K562 (cell line): Measurements from ENCODE around the gene ITSN1. TPM values are rescaled to one million over a fixed set of nuclear protein-coding genes. Genes with fewer than 3 reads are reported as not detected.

Source experiments
- CAMTA2 ChIP-seq: fragments of 250-450 bp; sonication (Bioruptor Pico); conservative IDR thresholded peaks from 2 replicates; pipeline ENCODE4 v1.5.1; 2022
- CHD1 ChIP-seq: fragments of 200-600 bp; sonication (generic); IDR thresholded peaks from one replicate; pipeline ENCODE4 v1.6.1; 2012; ENCODE audit warnings: mild to moderate bottlenecking, moderate library complexity, low read length, inconsistent platforms
- CHD2 ChIP-seq: IDR thresholded peaks from 2 replicates; pipeline ENCODE4 v1.6.1; 2011; ENCODE audit warnings: low read depth, low read length
- HMGN3 ChIP-seq: IDR thresholded peaks from 2 replicates; pipeline ENCODE4 v1.6.1; 2011; ENCODE audit warnings: borderline replicate concordance, low read depth, mild to moderate bottlenecking, mixed read lengths, low read length; ENCODE audit not compliant: insufficient read length; ENCODE audit errors: extremely low read depth
- KAT7 ChIP-seq: sonication (generic); formaldehyde crosslinking; IDR thresholded peaks from 2 replicates; pipeline ENCODE4 v1.8.0; 2022; ENCODE audit warnings: missing genetic modification reagents, mild to moderate bottlenecking, borderline replicate concordance
- MITF ChIP-seq: IDR thresholded peaks from 2 replicates; pipeline ENCODE4 v1.6.1; 2014; ENCODE audit warnings: antibody characterized with exemption
- NCOA2 ChIP-seq, 2 experiments: fragments of 450-650 bp; IDR thresholded peaks; 2 replicates each; pipeline ENCODE4 v1.6.1; 2018; ENCODE audit warnings: mild to moderate bottlenecking in 2 of 2, moderate library complexity in 1 of 2; ENCODE audit not compliant: partially characterized antibody in 2 of 2
- NFE2 ChIP-seq: IDR thresholded peaks from 2 replicates; pipeline ENCODE4 v1.6.1; 2014; ENCODE audit warnings: antibody characterized with exemption, low read depth
- NFYB ChIP-seq: IDR thresholded peaks from 2 replicates; pipeline ENCODE4 v1.6.1; 2011; ENCODE audit warnings: mild to moderate bottlenecking, moderate library complexity; ENCODE audit not compliant: insufficient read length; ENCODE audit errors: extremely low read depth
- OTX1 ChIP-seq: fragments of 450-650 bp; formaldehyde crosslinking; IDR thresholded peaks from 2 replicates; pipeline ENCODE4 v1.4.0; 2022; ENCODE audit warnings: mild to moderate bottlenecking
- RBBP5 ChIP-seq: fragments of 200-600 bp; sonication (generic); IDR thresholded peaks from 2 replicates; pipeline ENCODE4 v1.6.1; 2012; ENCODE audit warnings: borderline replicate concordance, mild to moderate bottlenecking, low read length, control low read depth, inconsistent platforms; ENCODE audit not compliant: insufficient read depth, poor library complexity, severe bottlenecking
- SPI1 ChIP-seq: IDR thresholded peaks from 2 replicates; pipeline ENCODE4 v1.6.1; 2011; ENCODE audit warnings: low read depth, low read length, control low read depth, borderline replicate concordance
- TCF15 ChIP-seq: fragments of 250-450 bp; sonication (Bioruptor Pico); IDR thresholded peaks from 2 replicates; pipeline ENCODE4 v1.8.0; 2022; ENCODE audit warnings: moderate library complexity, mild to moderate bottlenecking, inconsistent platforms
- YBX1 ChIP-seq: fragments of 450-650 bp; IDR thresholded peaks from 2 replicates; pipeline ENCODE4 v1.7.1; 2016; ENCODE audit warnings: mild to moderate bottlenecking
- ZBTB1 ChIP-seq: sonication (generic); formaldehyde crosslinking; IDR thresholded peaks from 2 replicates; pipeline ENCODE4 v1.8.1; 2023; ENCODE audit warnings: missing genetic modification reagents, low read depth, mild to moderate bottlenecking, borderline replicate concordance
- ZBTB7A ChIP-seq: IDR thresholded peaks from 2 replicates; pipeline ENCODE4 v1.6.1; 2011; ENCODE audit warnings: low read depth, mild to moderate bottlenecking, low read length, moderate library complexity, borderline replicate concordance; ENCODE audit not compliant: control insufficient read depth
- ZNF354B ChIP-seq: fragments of 250-450 bp; sonication (Bioruptor Pico); IDR thresholded peaks from 2 replicates; pipeline ENCODE4 v1.4.0; 2020
- polyA plus RNA-seq, 8 experiments: library from polyadenylated mRNA; depleted of rRNA in 4 of 8; stranded (reverse) in 5 of 8; unstranded in 3 of 8; fragments of >200 nt; fragmentation: Nextera tagmentation in 2 of 8; fragmentation: Illumina TruSeq in 1 of 8; extraction: Ambion mirVana in 2 of 8; extraction: Trizol in 1 of 8; gene quantifications; 2 replicates each; pipeline versions ENCODE4 v1.2.1 to v1.2.3, GENCODE V29; 2011 to 2014; ENCODE audit warnings: inconsistent platforms in 1 of 8, missing spikeins in 1 of 8
- total RNA-seq, 7 experiments: library from RNA; depleted of rRNA in 6 of 7; stranded (reverse); fragments of >200 nt in 6 of 7; fragmentation: Illumina TruSeq in 2 of 7; extraction: Trizol in 2 of 7; gene quantifications; 2 replicates each; pipeline versions ENCODE4 v1.2.1 to v1.2.3, GENCODE V29; 2011 to 2021; ENCODE audit warnings: low replicate concordance in 1 of 7
- TF ChIP-seq, protein P1 (sequence below): fragments of 450-650 bp; formaldehyde crosslinking; conservative IDR thresholded peaks from 2 replicates; pipeline ENCODE4 v1.4.0; 2022; ENCODE audit warnings: mild to moderate bottlenecking, missing genetic modification characterization
- TF ChIP-seq, protein P2 (sequence below): sonication (generic); formaldehyde crosslinking; IDR thresholded peaks from 2 replicates; pipeline ENCODE4 v1.8.0; 2022; ENCODE audit warnings: missing genetic modification reagents, mild to moderate bottlenecking, moderate library complexity, borderline replicate concordance

The ITSN1 gene
- total and polyA plus RNA-seq, 9 of the 15 experiments (the other 6 are each of a cell fraction or from before 2014, with no cell fraction given): 1.1 to 12.6 (median 4.8) TPM

DNA sequence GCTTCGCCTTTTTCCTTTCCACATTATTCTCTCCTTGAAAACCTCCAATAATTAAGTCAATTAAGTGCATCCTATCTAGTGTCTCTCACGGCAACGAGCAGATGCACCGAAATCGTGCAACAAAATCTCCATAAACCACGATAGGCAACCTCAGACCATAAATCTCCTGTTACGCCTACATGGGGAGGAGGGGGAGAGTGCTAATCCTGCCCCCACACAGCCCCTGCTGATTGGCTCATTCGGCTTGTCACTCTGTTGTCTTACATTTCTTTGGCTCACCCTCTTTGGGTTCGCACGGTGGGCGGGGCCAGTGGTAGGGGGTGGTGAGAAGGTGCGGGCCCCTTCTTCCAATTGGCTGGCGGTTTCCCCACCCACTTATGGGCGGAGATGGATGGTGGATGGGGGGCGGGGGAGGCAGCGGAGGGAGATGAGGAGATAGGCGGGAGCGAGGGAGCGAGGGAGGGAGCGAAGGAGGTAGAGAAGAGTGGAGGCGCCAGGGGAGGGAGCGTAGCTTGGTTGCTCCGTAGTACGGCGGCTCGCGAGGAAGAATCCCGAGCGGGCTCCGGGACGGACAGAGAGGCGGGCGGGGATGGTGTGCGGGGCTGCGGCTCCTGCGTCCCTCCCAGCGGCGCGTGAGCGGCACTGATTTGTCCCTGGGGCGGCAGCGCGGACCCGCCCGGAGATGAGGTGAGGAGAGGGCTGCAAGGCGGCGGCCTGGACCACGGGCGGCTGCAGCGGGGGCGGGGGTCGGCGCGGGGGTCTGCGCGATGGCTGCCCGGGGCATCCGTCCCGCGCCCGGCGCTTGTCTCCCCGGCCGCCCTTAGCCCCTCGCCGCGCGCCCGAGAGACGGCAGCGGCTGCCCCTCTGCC is at the start of gene ITSN1 (continued):
- TF ChIP-seq, protein P1, sequence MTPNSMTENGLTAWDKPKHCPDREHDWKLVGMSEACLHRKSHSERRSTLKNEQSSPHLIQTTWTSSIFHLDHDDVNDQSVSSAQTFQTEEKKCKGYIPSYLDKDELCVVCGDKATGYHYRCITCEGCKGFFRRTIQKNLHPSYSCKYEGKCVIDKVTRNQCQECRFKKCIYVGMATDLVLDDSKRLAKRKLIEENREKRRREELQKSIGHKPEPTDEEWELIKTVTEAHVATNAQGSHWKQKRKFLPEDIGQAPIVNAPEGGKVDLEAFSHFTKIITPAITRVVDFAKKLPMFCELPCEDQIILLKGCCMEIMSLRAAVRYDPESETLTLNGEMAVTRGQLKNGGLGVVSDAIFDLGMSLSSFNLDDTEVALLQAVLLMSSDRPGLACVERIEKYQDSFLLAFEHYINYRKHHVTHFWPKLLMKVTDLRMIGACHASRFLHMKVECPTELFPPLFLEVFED (CRISPR knock-in tag): peak; percentile 80; the same call in 1 of the 2 replicates
- TF ChIP-seq NFE2 (no peak), CHD1 (peak; percentile 39), MITF (no peak), SPI1 (no peak), HMGN3 (peak; percentile 78), RBBP5 (no peak), NFYB (peak; percentile 81), KAT7 (CRISPR knock-in tag) (no peak), YBX1 (no peak), NCOA2 (IDR thresholded peaks at IDR 0.05; ENCODE audit: partially characterized antibody in 2 of 2) (no peak), TCF15 (CRISPR knock-in tag) (no peak), CAMTA2 (CRISPR knock-in tag) (no peak), ZBTB1 (CRISPR knock-in tag) (peak; percentile 82), ZBTB7A (peak; percentile 52), CHD2 (peak; percentile 69), ZNF354B (CRISPR knock-in tag) (no peak), OTX1 (peak; percentile 91)
- TF ChIP-seq, protein P2, sequence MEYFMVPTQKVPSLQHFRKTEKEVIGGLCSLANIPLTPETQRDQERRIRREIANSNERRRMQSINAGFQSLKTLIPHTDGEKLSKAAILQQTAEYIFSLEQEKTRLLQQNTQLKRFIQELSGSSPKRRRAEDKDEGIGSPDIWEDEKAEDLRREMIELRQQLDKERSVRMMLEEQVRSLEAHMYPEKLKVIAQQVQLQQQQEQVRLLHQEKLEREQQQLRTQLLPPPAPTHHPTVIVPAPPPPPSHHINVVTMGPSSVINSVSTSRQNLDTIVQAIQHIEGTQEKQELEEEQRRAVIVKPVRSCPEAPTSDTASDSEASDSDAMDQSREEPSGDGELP (CRISPR knock-in tag): peak; percentile 51; the same call in 1 of the 2 replicates
